DMS53 treated with DMSO at 0.1 percent for 48 hours (cell line): Measurements from ENCODE around the gene PRKCZ.

Source experiments
- DNase-seq: peaks from one replicate; lab custom pipeline; 2025; ENCODE audit not compliant: unreplicated experiment; lab: John Stamatoyannopoulos, UW

Gene PRKCZ

DNA sequence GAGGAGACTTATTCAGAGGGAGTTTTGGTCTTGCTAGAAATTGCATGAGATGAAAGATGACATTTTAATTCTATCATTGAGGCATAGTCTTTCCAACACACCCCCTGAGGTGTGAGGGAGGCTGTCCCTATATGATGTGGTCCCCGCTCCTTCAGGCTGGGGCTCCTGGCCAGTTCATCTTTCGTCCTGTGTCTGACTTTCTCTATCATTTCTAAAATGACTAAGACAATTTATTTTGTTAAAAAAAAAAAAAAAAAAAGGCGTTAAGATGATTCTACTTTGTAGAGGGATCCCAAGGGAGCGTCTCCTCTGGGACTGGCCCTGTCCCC is 50.5 kb downstream of the PRKCZ start:
- no peak for DNase-seq

- no peak for DNase-seq
These were observed 51.3 kb downstream of the PRKCZ start for GRCh38 chr1:2101531-2101930.

DNA sequence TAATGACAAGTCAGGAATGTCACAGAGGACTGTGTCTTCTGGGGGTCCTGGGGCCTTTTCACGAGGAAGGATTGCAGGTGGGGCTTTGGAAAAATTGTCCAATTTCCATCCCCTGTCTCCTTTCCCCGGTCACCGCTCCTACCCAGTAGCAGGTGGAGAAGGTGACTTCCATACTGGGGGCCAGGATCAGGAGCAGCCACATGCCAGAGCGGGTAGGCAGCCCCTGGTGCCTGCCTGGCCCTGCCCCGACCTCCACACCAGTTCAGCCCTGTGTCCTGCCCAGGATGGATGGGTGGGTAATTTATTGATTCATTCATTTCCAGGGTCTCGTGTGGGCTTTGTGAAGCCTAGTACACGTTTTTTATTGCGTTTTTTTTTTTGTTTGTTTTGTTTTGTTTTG is 51.7 kb downstream of the PRKCZ start:
- DNase-seq: no peak

DNA sequence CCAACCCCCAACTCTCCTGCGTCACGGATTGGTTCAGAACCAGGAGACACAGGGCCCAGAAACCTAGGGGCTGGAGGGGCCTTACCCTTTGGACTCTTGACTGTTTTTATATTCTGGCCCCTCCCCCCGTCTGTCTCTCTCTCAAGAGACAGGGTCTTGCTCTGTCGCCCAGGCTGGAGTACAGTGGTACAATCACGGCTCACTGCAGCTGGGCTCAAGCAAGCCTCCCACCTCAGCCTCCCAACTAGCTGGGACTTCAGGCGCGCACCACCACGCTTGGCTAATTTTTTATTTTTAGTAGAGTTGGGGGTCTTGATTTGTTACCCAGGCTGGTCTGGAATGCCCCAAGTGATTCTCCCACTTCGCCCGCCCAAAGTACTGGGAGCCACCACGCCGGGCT is 52.5 kb downstream of the PRKCZ start:
- no peak for DNase-seq

DNA sequence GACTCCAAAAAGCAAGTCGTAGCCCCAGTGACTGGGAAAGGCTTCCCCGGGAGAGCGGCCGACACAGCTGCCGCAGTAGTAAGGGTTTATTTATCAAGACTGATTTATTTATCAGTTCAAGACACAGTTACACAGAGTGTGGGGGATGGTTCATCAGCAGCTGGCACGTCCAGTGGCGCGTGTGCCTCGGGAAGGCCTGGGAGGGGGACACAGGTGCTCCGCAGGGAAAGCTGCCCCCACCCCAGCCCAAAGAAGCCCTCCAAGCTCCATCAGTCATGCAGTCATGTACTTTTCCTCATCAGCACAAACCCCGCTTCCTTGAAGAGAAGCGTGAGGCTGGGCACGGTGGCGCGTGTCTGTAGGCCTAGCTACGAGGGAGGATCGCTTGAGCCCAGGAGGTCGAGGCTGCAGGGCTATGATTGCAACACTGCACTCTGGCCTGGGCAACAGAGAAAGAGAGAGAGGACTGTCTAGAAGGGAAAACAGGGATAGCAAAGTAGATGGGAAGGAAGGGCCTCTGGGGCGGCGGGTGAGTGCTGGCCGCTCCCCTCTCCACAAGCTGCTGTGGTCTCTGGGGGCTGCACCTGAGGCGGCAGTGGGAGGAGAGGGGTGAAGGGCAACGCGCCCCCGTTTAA is 53.2 kb downstream of the PRKCZ start:
- DNase-seq: no peak

GRCh38 chr1:2103901-2104590 is 53.8 kb downstream of the PRKCZ start:
- DNase-seq: no peak

DNA sequence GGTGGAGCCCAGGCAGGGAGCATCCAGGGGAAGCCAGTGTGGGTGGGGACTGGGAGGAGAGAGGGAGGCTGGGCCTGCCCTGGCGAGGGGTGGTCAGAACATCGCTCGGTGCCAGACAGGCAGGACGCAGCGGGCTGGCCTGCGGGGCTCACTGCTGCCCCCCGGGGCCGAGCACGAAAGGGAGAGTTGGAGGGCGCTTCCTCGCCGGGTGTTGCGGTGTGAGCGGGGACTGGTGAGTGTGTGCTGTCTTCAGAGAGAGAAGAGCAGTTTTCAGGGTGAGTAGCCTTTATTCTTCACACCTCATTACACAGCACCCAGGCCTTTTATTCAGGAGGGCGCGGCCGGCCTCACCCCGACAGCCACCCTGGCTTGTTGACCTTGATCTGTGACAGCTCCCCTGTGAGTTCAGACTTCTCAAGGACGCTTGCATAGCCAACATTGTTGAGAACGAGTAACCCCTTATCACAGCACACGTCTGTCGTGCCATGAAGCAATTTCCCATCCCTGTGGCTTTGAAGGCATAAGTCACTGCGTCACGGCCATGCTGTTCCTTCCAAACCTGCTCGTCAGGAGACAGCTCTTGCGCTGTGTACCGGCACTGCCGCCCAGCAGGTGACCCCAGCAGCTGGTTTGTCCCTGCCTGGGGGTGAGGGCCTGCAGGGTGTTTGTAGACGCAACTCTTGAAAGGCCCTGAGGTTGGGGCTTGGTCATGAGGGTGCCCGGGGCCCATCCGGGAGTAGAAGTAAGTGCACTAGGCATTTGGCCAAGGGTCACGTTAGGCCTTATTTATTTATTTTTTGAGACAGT is 54.6 kb downstream of the PRKCZ start:
- DNase-seq: no peak

DNA sequence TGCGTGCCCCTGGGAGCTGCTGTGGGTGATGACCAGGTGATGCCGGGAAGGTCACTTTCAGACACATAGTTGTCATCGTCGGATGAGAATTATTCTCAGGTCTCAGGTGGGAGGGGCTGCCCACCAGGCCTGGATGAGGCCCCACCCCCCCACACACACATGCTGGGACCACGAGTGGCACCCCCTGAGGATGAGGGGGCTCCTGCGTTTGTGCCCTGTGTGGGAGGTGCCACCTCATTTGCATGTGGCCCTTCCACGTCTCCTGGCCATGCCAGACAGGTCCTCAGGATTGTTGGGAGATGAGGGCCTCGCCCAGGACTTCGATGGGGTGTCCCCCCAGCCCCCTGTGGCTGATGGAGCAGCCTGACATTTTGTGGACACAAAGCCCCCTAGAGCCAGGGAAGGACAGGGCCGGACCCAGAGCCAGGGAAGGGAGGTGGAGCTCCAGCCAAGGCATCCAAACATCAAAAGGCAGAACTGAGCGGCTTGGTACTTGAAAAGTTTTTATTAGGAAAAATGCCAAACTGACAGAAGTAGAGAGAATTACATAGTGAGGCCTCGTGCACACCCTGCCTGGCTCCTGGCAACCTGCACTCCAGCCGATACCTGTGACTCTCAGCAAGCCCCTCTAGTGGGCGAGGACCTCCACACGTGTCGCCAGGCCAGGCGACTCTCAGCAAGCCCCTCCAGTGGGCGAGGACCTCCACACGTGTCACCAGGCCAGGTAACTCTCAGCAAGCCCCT is 55.7 kb downstream of the PRKCZ start:
- DNase-seq: no peak

- no peak for DNase-seq
These were observed 56.6 kb downstream of the PRKCZ start for GRCh38 chr1:2106659-2107405.

DNA sequence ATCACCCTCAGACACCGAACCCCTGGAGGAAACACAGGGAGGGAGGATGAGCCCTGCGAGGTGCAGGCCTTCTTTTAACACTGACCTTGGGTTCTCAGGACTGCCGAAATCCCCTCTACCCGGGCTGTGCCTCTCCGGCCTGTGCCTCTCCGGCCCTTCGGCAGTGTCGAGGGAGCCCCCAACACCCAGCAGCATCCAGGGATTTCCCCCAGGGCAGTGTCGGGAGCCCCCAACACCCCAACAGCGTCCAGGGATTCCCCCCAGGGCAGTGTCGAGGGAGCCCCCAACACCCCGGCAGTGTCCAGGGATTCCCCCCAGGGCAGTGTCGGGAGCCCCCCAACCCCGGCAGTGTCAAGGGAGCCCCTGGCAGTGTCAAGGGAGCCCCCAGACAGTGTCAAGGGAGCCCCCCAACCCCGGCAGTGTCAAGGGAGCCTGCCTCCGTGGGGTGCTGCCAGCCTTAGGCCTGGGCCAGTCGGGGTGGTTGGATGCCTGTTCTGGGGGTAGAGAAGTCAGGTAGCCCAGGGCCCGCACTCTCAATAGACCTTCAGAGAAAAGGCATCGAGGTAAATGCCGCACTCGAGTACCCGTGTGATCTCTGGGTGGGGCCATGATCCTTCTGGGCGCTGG is 57.5 kb downstream of the PRKCZ start:
- DNase-seq: no peak

DNA sequence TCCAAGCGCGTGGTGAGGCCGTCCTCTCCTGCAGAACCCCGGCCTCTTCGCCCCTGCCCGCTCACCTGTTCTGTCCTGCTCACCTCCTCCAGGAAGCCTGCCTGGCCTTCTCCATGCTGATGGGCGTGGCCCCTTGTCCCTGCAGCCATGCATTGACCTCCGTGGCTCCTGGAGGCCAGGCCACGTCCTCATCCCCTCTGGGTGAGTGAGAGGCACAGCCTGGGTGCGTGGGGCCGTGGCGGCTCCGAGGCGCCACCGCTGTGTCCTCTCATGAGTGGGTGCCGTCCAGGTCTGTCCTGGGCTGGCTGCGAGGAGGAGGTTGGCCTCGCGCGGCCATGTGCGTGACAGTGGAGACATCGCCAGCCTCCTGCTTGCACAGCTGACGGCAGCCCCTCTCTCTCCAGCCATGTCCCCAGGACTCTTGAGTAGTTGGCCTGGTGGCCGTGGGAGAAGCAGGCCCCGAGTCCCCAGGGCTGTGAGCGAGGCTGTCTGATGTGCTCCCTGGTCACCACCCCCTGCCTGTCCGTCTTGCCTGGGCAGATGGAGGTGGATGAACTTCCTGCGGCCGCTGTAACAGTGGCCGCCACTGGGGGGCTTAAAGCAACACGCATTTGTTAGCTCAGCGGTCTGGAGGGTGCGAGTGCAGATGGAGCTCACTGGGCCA is 58.1 kb downstream of the PRKCZ start:
- DNase-seq: no peak

- no peak for DNase-seq
These were observed 58.8 kb downstream of the PRKCZ start for GRCh38 chr1:2108877-2109580.

DNA sequence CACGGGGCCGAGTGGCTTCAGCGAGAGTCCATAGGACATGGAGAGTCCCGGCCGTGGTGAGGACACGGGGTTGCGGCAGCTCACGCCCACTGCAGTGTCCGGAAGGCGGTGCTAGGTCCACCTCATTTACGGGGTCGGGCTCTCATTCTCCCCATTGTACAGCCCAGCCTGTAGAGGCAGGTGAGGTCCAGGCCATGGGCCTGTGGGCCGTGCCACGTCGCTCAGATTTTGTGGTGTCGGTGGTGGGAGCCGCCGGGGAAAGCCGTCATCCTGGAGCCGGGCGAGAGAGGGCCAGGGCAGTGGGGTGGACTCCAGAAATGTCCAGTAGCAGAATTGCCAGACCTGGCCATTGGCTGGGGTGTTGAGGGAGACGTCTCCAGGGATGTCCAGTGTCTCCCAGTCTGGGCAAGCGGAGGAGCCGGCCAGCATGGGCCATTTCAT is 59.4 kb downstream of the PRKCZ start:
- no peak for DNase-seq

DNA sequence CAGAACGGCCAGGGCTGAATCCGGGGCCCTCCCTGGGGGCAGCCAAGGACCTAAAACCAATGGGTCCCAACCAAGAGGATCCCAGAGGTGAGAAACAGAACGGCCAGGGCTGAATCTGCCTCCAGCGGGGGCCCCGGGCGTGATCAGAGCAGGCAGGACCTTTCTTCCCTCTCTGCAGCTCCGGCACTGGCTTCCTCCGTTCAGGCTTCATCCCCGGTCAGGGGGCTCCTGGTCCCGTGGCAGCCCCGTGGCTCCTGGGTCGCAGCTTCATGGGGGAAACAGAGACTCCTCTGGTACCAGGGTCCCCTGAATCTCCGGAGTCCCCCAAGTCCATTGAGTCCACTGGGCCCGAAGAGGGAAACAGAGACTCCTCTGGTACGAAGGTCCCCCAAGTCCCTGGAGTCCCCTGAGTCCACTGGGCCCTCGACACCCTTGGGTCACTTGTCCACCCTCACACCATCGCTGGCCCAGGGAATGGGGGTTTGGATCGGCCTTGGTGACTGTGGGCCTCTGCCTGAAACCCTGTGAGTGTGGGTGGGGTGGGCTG is 60.1 kb downstream of the PRKCZ start:
- no peak for DNase-seq

DNA sequence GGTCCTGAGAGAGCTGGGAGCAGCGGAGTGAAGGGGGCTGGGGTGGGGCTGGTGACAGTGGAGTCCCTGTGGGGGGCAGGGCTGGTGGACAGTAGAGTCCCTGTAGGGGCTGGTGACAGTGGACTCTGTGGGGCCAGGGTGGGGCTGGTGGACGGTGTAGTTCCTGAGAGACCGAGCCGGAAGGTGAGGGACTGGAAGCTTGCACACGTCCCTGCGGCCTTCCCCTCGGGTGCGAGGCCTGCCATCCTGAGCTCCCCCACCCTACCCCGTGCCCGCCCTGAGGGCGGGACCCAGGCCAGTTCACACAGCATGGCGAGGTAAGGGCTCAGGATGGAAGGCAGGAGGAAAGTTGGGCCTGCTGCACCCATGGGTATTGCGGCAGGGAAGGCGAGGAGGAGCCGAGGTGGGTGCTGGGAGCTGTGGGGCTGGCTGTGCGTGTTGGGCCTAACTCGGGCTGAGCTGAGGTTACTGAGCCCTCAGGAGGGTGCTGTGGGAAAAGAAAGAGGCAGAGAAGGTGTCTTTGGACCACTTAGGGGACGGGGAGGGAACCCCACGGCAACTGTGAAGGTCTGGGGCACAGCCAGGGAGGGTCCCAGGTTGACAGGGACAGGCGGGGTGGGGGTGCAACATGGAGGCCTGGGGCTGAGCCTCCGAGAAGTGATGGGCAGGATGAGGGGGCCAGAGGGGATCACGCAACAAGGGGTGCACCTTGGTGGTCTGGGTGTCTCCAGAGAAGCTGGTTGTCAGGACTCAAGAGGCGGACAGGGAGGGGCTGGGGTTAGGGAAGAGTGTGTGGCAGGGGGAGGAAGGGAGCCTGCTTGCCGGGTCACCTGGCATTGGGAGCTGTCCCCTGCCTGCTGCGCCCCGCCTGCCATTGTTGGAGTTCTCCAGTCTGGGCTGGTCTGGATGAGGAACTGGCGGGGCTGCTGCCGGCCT is 60.8 kb downstream of the PRKCZ start:
- DNase-seq: no peak

GRCh38 chr1:2111674-2112035 is 61.4 kb downstream of the PRKCZ start:
- DNase-seq: no peak

- no peak for DNase-seq
These were observed 62.1 kb downstream of the PRKCZ start for GRCh38 chr1:2112280-2112701.

DNA sequence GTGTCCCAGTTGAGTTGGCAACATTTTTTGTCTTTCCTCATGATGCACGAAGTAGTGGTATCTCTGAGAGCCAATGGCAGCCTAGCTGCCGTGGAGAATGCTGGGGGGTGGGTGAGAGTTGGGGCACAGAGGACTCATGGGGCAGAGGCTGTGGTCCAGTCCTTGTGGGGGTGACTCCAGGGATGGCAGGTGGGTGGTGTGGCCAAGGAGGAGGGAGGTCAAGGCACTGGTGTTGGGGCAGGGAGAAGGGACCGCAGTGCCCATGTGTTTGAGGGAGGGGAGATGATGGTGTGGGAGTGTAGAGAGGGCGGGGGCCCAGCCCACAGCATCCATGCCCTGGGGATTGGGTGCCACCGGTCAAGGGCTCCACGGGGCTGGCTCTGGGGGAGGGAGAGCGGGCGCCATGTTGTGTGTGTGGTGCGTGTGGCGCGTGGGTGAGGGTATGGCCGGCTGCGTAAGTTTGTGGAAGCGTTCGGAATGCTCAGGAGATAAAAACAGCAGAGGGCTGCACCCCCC is 63.5 kb downstream of the PRKCZ start:
- DNase-seq: no peak
